AG04449 (cell line): ENCODE measurements around the gene SIPA1L3.

Source experiments
- CTCF ChIA-PET: fragments of 350-600 bp; formaldehyde crosslinking; extraction: SDS; loops from one replicate; lab custom pipeline; 2021; ENCODE audit warnings: antibody characterized with exemption; lab: Yijun Ruan, JAX
- POLR2A ChIA-PET: fragments of 400-600, 350-600 bp; formaldehyde crosslinking; extraction: SDS; loops from one replicate; lab custom pipeline; 2020; ENCODE audit warnings: antibody characterized with exemption, inconsistent platforms; lab: Yijun Ruan, JAX
- DNase-seq: peaks from one replicate; pipeline ENCODE4 v3.0.0-alpha.2; 2010; ENCODE audit warnings: low read depth, low spot score
- H3K4me3 ChIP-seq: 2 replicates; pipeline ENCODE4 v1.5.1; 2011; ENCODE audit warnings: low read depth, mild to moderate bottlenecking, control low read depth, low read length
- TF ChIP-seq, protein P1 (sequence below): IDR thresholded peaks from one replicate; pipeline ENCODE4 v1.5.1; 2011; ENCODE audit warnings: mild to moderate bottlenecking, moderate library complexity, low read length, control low read depth, inconsistent platforms; ENCODE audit not compliant: insufficient read depth; ENCODE audit errors: missing control alignments

SIPA1L3 gene

DNA sequence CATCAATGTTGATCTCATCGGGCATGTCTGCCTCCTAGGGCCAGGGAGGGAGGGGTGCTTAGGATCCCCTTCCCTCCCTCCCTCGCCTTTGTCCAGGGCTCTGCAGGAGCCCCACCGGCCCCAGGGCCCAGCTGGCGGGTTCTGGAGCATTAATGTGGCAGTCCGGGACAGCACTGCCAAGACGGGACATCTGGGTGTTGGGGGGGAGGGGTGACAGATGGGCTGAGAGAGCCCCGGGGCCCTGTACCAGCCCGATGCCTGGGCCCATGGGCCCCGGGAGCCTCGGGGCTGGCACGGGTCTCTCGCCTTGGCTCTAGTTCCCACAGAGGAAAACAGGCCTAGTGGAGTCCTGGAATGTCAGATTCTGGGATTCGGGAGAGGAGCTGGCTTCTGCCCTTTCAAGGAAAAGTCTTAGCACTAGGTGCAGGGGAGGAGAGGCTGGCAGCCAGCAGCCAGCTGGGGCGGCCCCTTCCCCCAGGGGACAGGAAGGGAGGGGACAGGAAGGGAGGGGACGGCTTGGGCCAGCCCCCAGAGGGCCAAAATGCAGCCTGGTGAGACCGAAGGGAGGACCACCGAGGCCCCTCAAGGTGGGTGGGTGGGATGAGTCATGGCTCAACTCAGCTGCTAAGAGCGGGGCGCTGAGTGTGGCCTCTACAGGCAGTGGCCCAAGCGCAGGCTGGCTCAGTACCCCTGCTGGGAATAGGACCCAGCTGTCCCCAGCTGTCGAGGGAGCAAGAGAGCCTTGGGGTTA, 346.1 kb downstream of the SIPA1L3 start:
- ChIA-PET POLR2A (interaction anchor here (1.8 kb wide), 1 partner anchor 67 kb away, joined by 8 read pairs; the partner anchor contains the start of gene KCNK6), CTCF (interaction anchor here (1.3 to 5.8 kb wide), 4 partner anchors 8 to 19 kb away, joined by 3 to 47 read pairs (median 12); no protein-coding TSS in a partner anchor)
- no peak overlapping the region for H3K4me3 ChIP-seq
- TF ChIP-seq, protein P1, sequence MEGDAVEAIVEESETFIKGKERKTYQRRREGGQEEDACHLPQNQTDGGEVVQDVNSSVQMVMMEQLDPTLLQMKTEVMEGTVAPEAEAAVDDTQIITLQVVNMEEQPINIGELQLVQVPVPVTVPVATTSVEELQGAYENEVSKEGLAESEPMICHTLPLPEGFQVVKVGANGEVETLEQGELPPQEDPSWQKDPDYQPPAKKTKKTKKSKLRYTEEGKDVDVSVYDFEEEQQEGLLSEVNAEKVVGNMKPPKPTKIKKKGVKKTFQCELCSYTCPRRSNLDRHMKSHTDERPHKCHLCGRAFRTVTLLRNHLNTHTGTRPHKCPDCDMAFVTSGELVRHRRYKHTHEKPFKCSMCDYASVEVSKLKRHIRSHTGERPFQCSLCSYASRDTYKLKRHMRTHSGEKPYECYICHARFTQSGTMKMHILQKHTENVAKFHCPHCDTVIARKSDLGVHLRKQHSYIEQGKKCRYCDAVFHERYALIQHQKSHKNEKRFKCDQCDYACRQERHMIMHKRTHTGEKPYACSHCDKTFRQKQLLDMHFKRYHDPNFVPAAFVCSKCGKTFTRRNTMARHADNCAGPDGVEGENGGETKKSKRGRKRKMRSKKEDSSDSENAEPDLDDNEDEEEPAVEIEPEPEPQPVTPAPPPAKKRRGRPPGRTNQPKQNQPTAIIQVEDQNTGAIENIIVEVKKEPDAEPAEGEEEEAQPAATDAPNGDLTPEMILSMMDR, result no peak
- no peak for DNase-seq

DNA sequence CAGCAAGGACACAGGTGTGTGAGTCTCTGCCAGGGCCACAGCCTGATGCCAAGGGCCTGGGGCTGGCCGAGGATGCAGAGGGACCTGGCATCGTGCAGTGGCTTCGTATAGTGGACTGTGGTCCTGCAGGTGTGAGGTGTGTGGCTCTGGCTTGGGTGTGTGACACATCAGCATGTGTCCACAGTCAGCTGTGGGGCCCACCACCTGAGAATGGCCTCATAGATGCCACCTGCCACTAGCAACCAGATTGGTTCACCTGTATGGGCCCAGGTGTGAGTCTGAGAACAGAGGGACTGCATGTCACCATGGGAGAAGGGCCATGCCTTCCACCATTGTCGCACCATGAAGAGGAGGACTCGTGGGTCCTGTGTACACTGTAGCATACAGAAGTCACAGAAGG, 346.8 kb downstream of the SIPA1L3 start:
- DNase-seq, result no peak
- TF ChIP-seq, protein P1, result no peak
- H3K4me3 ChIP-seq, result no peak overlapping the region
- POLR2A ChIA-PET, result no interaction called here
- CTCF ChIA-PET, result interaction anchor here (1.3 to 5.8 kb wide), 3 partner anchors 9 to 20 kb away, joined by 3 to 47 read pairs (median 16); no protein-coding TSS in a partner anchor

GRCh38 chr19:38255383-38256014, 348.5 kb downstream of the SIPA1L3 start:
- no peak for DNase-seq
- CTCF ChIA-PET, result interaction anchor here (0.9 to 5.8 kb wide), 4 partner anchors 10 to 119 kb away, joined by 3 to 47 read pairs (median 6); partner anchors contain the start of genes CATSPERG and PSMD8
- POLR2A ChIA-PET, result interaction anchor here (1.0 to 1.6 kb wide), 2 partner anchors 10 to 119 kb away, joined by 3 to 4 read pairs; partner anchors contain the start of gene PSMD8
- peak overlapping the region; percentile 49 for H3K4me3 ChIP-seq
- TF ChIP-seq, protein P1, result no peak
